Activated naive CD8-positive, alpha-beta T cell treated with anti-CD3 and anti-CD28 coated beads, Interleukin-2, amount 50 U/mL, for 16 hours (primary cell): Measurements from ENCODE around the gene PRRT2.

Experiments used
- DNase-seq: peaks from one replicate; pipeline ENCODE4 v3.0.0-alpha.2; 2020; ENCODE audit warnings: low read depth, low spot score

The PRRT2 gene

GRCh38 chr16:29862383-29862883 lies 50.4 kb downstream of the PRRT2 start:
- no peak for DNase-seq

- peak; percentile 79 for DNase-seq
These were observed 51.1 kb downstream of the PRRT2 start, which contains the start of gene CDIPT for GRCh38 chr16:29862884-29863668. Gene CDIPT (minus strand): TSS chr16:29863226. CDS start chr16:29862857, 369 bp downstream.

- no peak for DNase-seq
These were observed 51.6 kb downstream of the PRRT2 start for GRCh38 chr16:29863669-29863984.

- no peak for DNase-seq
These were observed 52.2 kb downstream of the PRRT2 start for GRCh38 chr16:29864205-29864604.
